ENCODE measurements around the gene TMPRSS9.

DNA sequence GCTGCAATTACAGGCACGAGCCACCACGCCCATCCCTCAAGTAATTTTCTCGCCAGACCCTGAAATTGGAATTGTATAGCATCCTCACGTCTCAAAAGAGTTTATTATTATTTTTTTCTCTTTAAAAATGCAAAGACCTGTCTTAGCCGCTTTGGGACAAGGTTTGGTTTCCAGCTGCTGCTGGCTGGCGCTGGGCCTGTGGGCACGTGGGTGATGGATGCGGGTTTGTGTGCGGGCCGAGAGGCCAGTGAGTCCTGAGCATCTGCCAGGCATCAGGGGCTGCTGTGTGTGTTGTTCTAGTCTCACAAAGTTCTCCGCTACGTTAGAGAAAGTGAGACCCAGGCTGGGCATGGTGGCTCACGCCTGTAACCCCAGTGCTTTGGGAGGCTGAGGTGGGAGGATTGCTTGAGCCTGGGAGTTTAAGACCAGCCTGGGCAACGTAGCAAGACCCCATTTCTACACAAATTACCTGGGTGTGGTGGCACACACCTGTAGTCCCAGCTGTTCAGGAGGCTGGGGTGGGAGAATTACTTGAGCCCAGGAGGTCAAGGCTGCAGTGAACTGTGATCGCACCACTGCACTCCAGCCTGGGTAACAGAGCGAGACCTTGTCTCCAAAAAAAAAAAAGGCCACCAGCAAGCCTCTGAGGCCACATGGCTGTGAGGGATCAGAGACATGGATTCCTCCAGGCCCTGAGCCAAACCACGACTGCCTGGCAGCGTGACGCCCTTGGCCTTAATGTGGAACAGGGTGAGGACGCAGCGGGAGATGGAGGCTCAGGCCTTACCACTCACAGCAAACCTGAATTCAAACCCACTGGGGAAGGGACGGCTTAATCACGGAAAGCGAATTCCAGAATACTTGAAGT, 4.7 kb upstream of the TMPRSS9 start:
- TF ChIP-seq, protein P1, sequence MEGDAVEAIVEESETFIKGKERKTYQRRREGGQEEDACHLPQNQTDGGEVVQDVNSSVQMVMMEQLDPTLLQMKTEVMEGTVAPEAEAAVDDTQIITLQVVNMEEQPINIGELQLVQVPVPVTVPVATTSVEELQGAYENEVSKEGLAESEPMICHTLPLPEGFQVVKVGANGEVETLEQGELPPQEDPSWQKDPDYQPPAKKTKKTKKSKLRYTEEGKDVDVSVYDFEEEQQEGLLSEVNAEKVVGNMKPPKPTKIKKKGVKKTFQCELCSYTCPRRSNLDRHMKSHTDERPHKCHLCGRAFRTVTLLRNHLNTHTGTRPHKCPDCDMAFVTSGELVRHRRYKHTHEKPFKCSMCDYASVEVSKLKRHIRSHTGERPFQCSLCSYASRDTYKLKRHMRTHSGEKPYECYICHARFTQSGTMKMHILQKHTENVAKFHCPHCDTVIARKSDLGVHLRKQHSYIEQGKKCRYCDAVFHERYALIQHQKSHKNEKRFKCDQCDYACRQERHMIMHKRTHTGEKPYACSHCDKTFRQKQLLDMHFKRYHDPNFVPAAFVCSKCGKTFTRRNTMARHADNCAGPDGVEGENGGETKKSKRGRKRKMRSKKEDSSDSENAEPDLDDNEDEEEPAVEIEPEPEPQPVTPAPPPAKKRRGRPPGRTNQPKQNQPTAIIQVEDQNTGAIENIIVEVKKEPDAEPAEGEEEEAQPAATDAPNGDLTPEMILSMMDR (IDR thresholded peaks at IDR 0.05; ENCODE audit: low read depth, low read length), result no peak
- no peak for TF ChIP-seq EZH2phosphoT487 (IDR thresholded peaks at IDR 0.05; ENCODE audit: low read depth)

Measured in OCI-LY3 (cell line).